Measurements from ENCODE around the gene PTPN1. TPM values are rescaled to one million over a fixed set of nuclear protein-coding genes. Genes with fewer than 3 reads are reported as not detected.

PTPN1 gene
- total and polyA plus RNA-seq, 2 of the 4 experiments (the other 2 are of a cell fraction) = 31.7 to 37.4 TPM

Small RNA genes within 50 kb of the gene (microRNA-seq; reads per million reads assigned to microRNA genes)
- not detected for gene COX6CP2 (ENCODE audit: insufficient read depth, insufficient read length)
- gene MIR1302-5 (ENCODE audit: insufficient read depth in 1 of 2, insufficient read length in 1 of 2, unreplicated experiment in 1 of 2) = 0 reads per million in 2 experiments
- 0 reads per million in 2 experiments for gene MIR645 (ENCODE audit: insufficient read depth in 1 of 2, insufficient read length in 1 of 2, unreplicated experiment in 1 of 2)
- not detected for gene RF00019 (ENCODE audit: insufficient read depth, insufficient read length)

Small RNA genes within 50 kb of the gene (small RNA-seq; reads per million reads assigned to genes)
- gene COX6CP2 (0 reads per million in 5 experiments), gene MIR1302-5 (0 reads per million in 5 experiments), gene MIR645 (0 reads per million in 5 experiments), gene RF00019 (0 reads per million in 5 experiments)

Other genes starting within 250 kb of the PTPN1 start
- 0.28 and 0.54 TPM in 2 replicates for gene RIPOR3, start 181.2 kb downstream of the PTPN1 start, total RNA-seq (2012; rRNA removed)
- gene RIPOR3, start 181.2 kb downstream of the PTPN1 start, polyA plus RNA-seq (2012; rRNA removed) = 1.7 TPM in 2 replicates
- gene PARD6B, start 221.2 kb downstream of the PTPN1 start, total RNA-seq (2012; rRNA removed) = 0.90 and 1.4 TPM in 2 replicates
- gene PARD6B, start 221.2 kb downstream of the PTPN1 start, polyA plus RNA-seq (2012; rRNA removed) = 0.14 and 0.17 TPM in 2 replicates